Tibial artery (tissue), 4 donors: ENCODE results near the gene MYO9B.

Experiments used
- DNase-seq, 2 donors: peaks; one replicate each; pipeline ENCODE4 v3.0.0-alpha.2; 2019
- H3K27ac ChIP-seq, 2 donors: fragments of 200-600 bp; sonication (generic) in 1 of 2; 1 replicate in 1 of 2; 2 replicates in 1 of 2; pipeline ENCODE4 v1.5.1; 2018 to 2019; ENCODE audit warnings: mild to moderate bottlenecking in 1 of 2
- H3K27me3 ChIP-seq, 2 donors: fragments of 200-600 bp; sonication (generic) in 1 of 2; one replicate each; pipeline versions ENCODE4 v1.5.1 to v1.6.0; 2016 to 2019
- H3K36me3 ChIP-seq, 3 donors: fragments of 200-600 bp; sonication (generic) in 2 of 3; one replicate each; pipeline ENCODE4 v1.5.1; 2016 to 2019; ENCODE audit warnings: mild to moderate bottlenecking in 2 of 3
- H3K4me1 ChIP-seq, 4 donors: fragments of 200-600 bp; sonication (generic) in 2 of 4; 1 replicate in 3 of 4; 2 replicates in 1 of 4; pipeline ENCODE4 v1.5.1; 2016 to 2019
- H3K4me3 ChIP-seq, 2 donors: fragments of 200-600 bp; sonication (generic) in 1 of 2; 1 replicate in 1 of 2; 2 replicates in 1 of 2; pipeline ENCODE4 v1.5.1; 2018 to 2019; ENCODE audit warnings: mild to moderate bottlenecking in 2 of 2
- H3K9me3 ChIP-seq, 3 donors: fragments of 200-600 bp; sonication (generic) in 1 of 3; one replicate each; pipeline ENCODE4 v1.5.1; 2016 to 2019
- CTCF ChIP-seq, 2 experiments: fragments of 200-600 bp in 1 of 2; fragments of 450-650 bp in 1 of 2; IDR thresholded peaks; one replicate each; pipeline ENCODE4 v1.5.1; 2017 to 2019; ENCODE audit warnings: antibody characterized with exemption in 2 of 2, mild to moderate bottlenecking in 1 of 2, moderate library complexity in 1 of 2
- intact Hi-C: fragments of 100-400 bp; cut with DNase I; formaldehyde crosslinking; loops from one replicate; pipeline ENCODE4 v1.15.0; 2023; ENCODE audit warnings: low total_unique reads

Gene MYO9B

GRCh38 chr19:17225053-17225452, 149.5 kb downstream of the MYO9B start:
- intact Hi-C loops: no loop called here
- peak overlapping the region in 1 of 2 donors; percentile 65 for H3K4me3 ChIP-seq
- TF ChIP-seq CTCF (IDR thresholded peaks at IDR 0.05): no peak
- no peaks in the 10 kb centered on the region for H3K27me3 ChIP-seq
- H3K4me1 ChIP-seq: peaks cover 0 to 22% (median 10%) of the 10 kb centered on the region in 4 donors
- no peak overlapping the region for H3K27ac ChIP-seq
- peaks cover 0 to 15% (median 5%) of the 10 kb centered on the region in 3 donors for H3K36me3 ChIP-seq
- H3K9me3 ChIP-seq: no peaks in the 10 kb centered on the region
- DNase-seq: no peak

- Histone ChIP-seq H3K4me3 (peak within 1 kb of the TSS; percentile 65 to 73), H3K27ac (peak within 1 kb of the TSS; percentile 89 to 94), H3K27me3 (no peaks in the 10 kb centered on the region), H3K36me3 (peaks cover 0 to 26% (median 9%) of the 10 kb centered on the region in 3 donors), H3K4me1 (peaks cover 0 to 18% (median 10%) of the 10 kb centered on the region in 4 donors), H3K9me3 (no peaks in the 10 kb centered on the region)
- peak; percentile 99 for DNase-seq
- intact Hi-C loops: no loop called here
- TF ChIP-seq CTCF (IDR thresholded peaks at IDR 0.05): peak in 1 of 2 experiments; percentile 24
Observed at GRCh38 chr19:17226002-17226933, 150.7 kb downstream of the MYO9B start, which contains the start of gene OCEL1. OCEL1 (plus strand) TSS chr19:17226226; CDS start chr19:17226248, 22 bp downstream.

GRCh38 chr19:17227798-17228367, 152.3 kb downstream of the MYO9B start:
- H3K27me3 ChIP-seq: no peaks in the 10 kb centered on the region
- no peak for DNase-seq
- H3K36me3 ChIP-seq: peaks cover 0 to 42% (median 24%) of the 10 kb centered on the region in 3 donors
- intact Hi-C loops: no loop called here
- H3K27ac ChIP-seq: peak overlapping the region in 1 of 2 donors; percentile 94
- no peak for TF ChIP-seq CTCF (IDR thresholded peaks at IDR 0.05)
- peaks cover 0 to 18% (median 10%) of the 10 kb centered on the region in 4 donors for H3K4me1 ChIP-seq
- H3K4me3 ChIP-seq: no peak overlapping the region
- H3K9me3 ChIP-seq: no peaks in the 10 kb centered on the region

- no peak for TF ChIP-seq CTCF (IDR thresholded peaks at IDR 0.05)
- H3K4me1 ChIP-seq: peaks cover 0 to 24% (median 15%) of the 10 kb centered on the region in 4 donors
- no peak overlapping the region for H3K27ac ChIP-seq
- no peak overlapping the region for H3K4me3 ChIP-seq
- H3K27me3 ChIP-seq: no peaks in the 10 kb centered on the region
- intact Hi-C loops: loop anchor here (10.0 kb wide), 2 partner anchors 155 to 625 kb away; partner anchors contain the start of genes HAUS8, MYO9B and RPL18A
- DNase-seq: no peak
- no peaks in the 10 kb centered on the region for H3K9me3 ChIP-seq
- peaks cover 0 to 54% (median 28%) of the 10 kb centered on the region in 3 donors for H3K36me3 ChIP-seq
Observed at GRCh38 chr19:17229890-17230289, 154.3 kb downstream of the MYO9B start.

GRCh38 chr19:17232258-17232657, 156.7 kb downstream of the MYO9B start:
- Histone ChIP-seq H3K27me3 (no peaks in the 10 kb centered on the region), H3K9me3 (no peaks in the 10 kb centered on the region), H3K36me3 (peaks cover 0 to 60% (median 28%) of the 10 kb centered on the region in 3 donors), H3K27ac (no peak overlapping the region), H3K4me1 (peaks cover 0 to 27% (median 23%) of the 10 kb centered on the region in 4 donors), H3K4me3 (no peak overlapping the region)
- intact Hi-C loops: loop anchor here (10.0 kb wide), 2 partner anchors 157 to 623 kb away; partner anchors contain the start of genes HAUS8, MYO9B and RPL18A
- no peak for DNase-seq
- TF ChIP-seq CTCF (IDR thresholded peaks at IDR 0.05): no peak
